GM12878 (cell line): ENCODE results near the gene FAM20A. TPM values are rescaled to one million over a fixed set of nuclear protein-coding genes. Genes with fewer than 3 reads are reported as not detected.
"Not testable (repeated sequence)": the region's sequence is repeated elsewhere in the genome, so short reads cannot be mapped to it uniquely, and the experiment has no call there.

ENCODE experiments used
- ATAC-seq: fragments of 200-7000 bp; cut with Tn5 transposase; 3 replicates; pipeline ENCODE4 v1.9.1; 2020; ENCODE audit warnings: mild to moderate bottlenecking, moderate library complexity
- BruUV-seq: library from RNA; stranded (reverse); fragments of 400-500 nt; replicated peaks from 2 replicates; lab custom pipeline; 2021; lab: Mats Ljungman, UMichigan
- CTCF ChIA-PET: fragments of 300-600 bp; sonication (Branson Sonifier 250); formaldehyde crosslinking; extraction: SDS; loops from one replicate; lab custom pipeline; 2021; ENCODE audit warnings: inconsistent platforms; lab: Yijun Ruan, JAX
- POLR2A ChIA-PET: fragments of 350-600 bp; formaldehyde crosslinking; extraction: SDS; loops from one replicate; lab custom pipeline; 2021; ENCODE audit warnings: inconsistent platforms; lab: Charles Lee
- RAD21 ChIA-PET: fragments of 300-600 bp; sonication (Branson Sonifier 250); formaldehyde crosslinking; loops from one replicate; lab custom pipeline; 2023; ENCODE audit warnings: antibody characterized with exemption; ENCODE audit not compliant: unreplicated experiment; lab: Charles Lee
- SMC1A ChIA-PET: fragments of 300-600 bp; sonication (Branson Sonifier 250); formaldehyde crosslinking; loops from one replicate; lab custom pipeline; 2023; ENCODE audit not compliant: unreplicated experiment, uncharacterized antibody; lab: Charles Lee
- DNase-seq: peaks from one replicate; pipeline ENCODE4 v3.0.0-alpha.2; 2011; ENCODE audit warnings: low read depth, low spot score
- FAIRE-seq: peaks from 3 replicates; lab custom pipeline; 2011; peaks lifted over from hg19 to GRCh38; lab: Jason Lieb, UNC
- H2AFZ ChIP-seq: 2 replicates; pipeline ENCODE4 v1.6.0; 2011; ENCODE audit warnings: low read depth, low read length, control low read depth; ENCODE audit not compliant: control insufficient read depth
- H3K27ac ChIP-seq: 2 replicates; pipeline ENCODE4 v1.5.1; 2011; ENCODE audit warnings: control low read depth; ENCODE audit not compliant: control insufficient read depth, insufficient read depth
- H3K27me3 ChIP-seq, 2 experiments: replicated peaks in 1 of 2; 2 replicates each; pipeline versions ENCODE4 v1.6.0 to v1.6.1; 2011; ENCODE audit warnings: low read length in 1 of 2; ENCODE audit not compliant: control insufficient read depth in 2 of 2, insufficient read depth in 2 of 2
- H3K36me3 ChIP-seq, 2 experiments: 2 replicates each; pipeline ENCODE4 v1.5.1; 2011; ENCODE audit warnings: low read length in 1 of 2; ENCODE audit not compliant: control insufficient read depth in 2 of 2, insufficient read depth in 2 of 2
- H3K4me1 ChIP-seq: 2 replicates; pipeline ENCODE4 v1.6.1; 2011; ENCODE audit warnings: mild to moderate bottlenecking, low read length, moderate library complexity, mixed read lengths; ENCODE audit not compliant: control insufficient read depth, insufficient read depth
- H3K4me2 ChIP-seq: 2 replicates; pipeline ENCODE4 v1.6.0; 2011; ENCODE audit warnings: control low read depth; ENCODE audit not compliant: control insufficient read depth, insufficient read depth
- H3K4me3 ChIP-seq: fragments of 200-600 bp; sonication (generic); 2 replicates; pipeline ENCODE4 v1.5.1; 2016
- H3K79me2 ChIP-seq: 2 replicates; pipeline ENCODE4 v1.6.0; 2011; ENCODE audit warnings: low read length; ENCODE audit not compliant: control insufficient read depth, insufficient read depth
- H3K9ac ChIP-seq: 2 replicates; pipeline ENCODE4 v1.8.0; 2011; ENCODE audit warnings: low read length, control low read depth, mixed read lengths; ENCODE audit not compliant: control insufficient read depth, insufficient read depth
- H3K9me3 ChIP-seq: replicated peaks from 3 replicates; pipeline ENCODE4 v1.5.1; 2011; ENCODE audit warnings: mild to moderate bottlenecking, low read length; ENCODE audit not compliant: control insufficient read depth, insufficient read depth
- H4K20me1 ChIP-seq: 2 replicates; pipeline ENCODE4 v1.6.0; 2011; ENCODE audit not compliant: control insufficient read depth, insufficient read depth
- TAF1 ChIP-seq: IDR thresholded peaks from 2 replicates; pipeline ENCODE4 v1.6.1; 2011; ENCODE audit warnings: mild to moderate bottlenecking, low read depth, low read length, borderline replicate concordance
- WGBS: methylation state at CpG from one replicate; pipeline ENCODE4 v1.1.6; 2016; ENCODE audit warnings: low lambda C conversion rate; ENCODE audit not compliant: insufficient replicate concordance, insufficient coverage; ENCODE audit errors: missing lambda C conversion rate; 5-methylcytosine and 5-hydroxymethylcytosine counted together
- in situ Hi-C: fragments of 300-500 bp; cut with MboI; formaldehyde crosslinking; loops from 9 replicates; pipeline ENCODE4 v1.14.3; 2018; ENCODE audit warnings: mixed read lengths
- intact Hi-C: fragments of 100-400 bp; cut with micrococcal nuclease; formaldehyde crosslinking; loops from one replicate; pipeline ENCODE4 v1.14.2; 2022; ENCODE audit not compliant: unreplicated experiment
- polyA plus RNA-seq, 11 experiments: library from polyadenylated mRNA; depleted of rRNA in 4 of 11; unstranded in 6 of 11; stranded (reverse) in 5 of 11; fragments of >200 nt; fragmentation: Nextera tagmentation in 4 of 11; fragmentation: Illumina TruSeq in 1 of 11; extraction: Ambion mirVana in 4 of 11; extraction: Trizol in 1 of 11; gene quantifications; 1 replicate in 1 of 11; 2 replicates in 10 of 11; pipeline versions ENCODE4 v1.2.1 to v1.2.3, GENCODE V29; 2011 to 2016; ENCODE audit warnings: inconsistent platforms in 2 of 11, missing spikeins in 2 of 11, low read depth in 1 of 11
- total RNA-seq, 4 experiments: library from RNA; depleted of rRNA in 3 of 4; stranded (reverse); fragments of >200 nt in 3 of 4; fragmentation: Illumina TruSeq in 1 of 4; extraction: Trizol in 1 of 4; gene quantifications; 2 replicates each; pipeline versions ENCODE4 v1.2.1 to v1.2.3, GENCODE V29; 2013 to 2021

FAM20A gene
- total and polyA plus RNA-seq, 10 of the 15 experiments (the other 5 are each of a cell fraction or from before 2014, with no cell fraction given) = 0.13 TPM; not detected in 9

GRCh38 chr17:68582867-68583266 lies 18.3 kb downstream of the FAM20A start:
- in situ Hi-C loops, H3K27ac ChIP-seq, H3K36me3 ChIP-seq, FAIRE-seq, ATAC-seq, H2AFZ ChIP-seq, H3K9ac ChIP-seq, DNase-seq, H4K20me1 ChIP-seq, intact Hi-C loops, H3K4me1 ChIP-seq, POLR2A ChIA-PET, H3K4me2 ChIP-seq, H3K27me3 ChIP-seq, CTCF ChIA-PET, SMC1A ChIA-PET, H3K4me3 ChIP-seq, H3K9me3 ChIP-seq, RAD21 ChIA-PET, H3K79me2 ChIP-seq, BruUV-seq: not testable (repeated sequence)
- WGBS = 30% methylated on average over 6 of the region's 6 CpGs

GRCh38 chr17:68581863-68582645 lies 19.1 kb downstream of the FAM20A start:
- Histone ChIP-seq H4K20me1 (no peaks in the 10 kb centered on the region), H3K9me3 (no peaks in the 10 kb centered on the region), H3K4me1 (no peaks in the 10 kb centered on the region), H3K36me3 (no peaks in the 10 kb centered on the region), H3K4me3 (no peak overlapping the region), H3K27me3 (no peaks in the 10 kb centered on the region), H3K27ac (no peak overlapping the region), H3K9ac (no peak overlapping the region), H2AFZ (no peak overlapping the region), H3K79me2 (no peaks in the 10 kb centered on the region), H3K4me2 (no peak overlapping the region)
- DNase-seq (no peak), FAIRE-seq (no peak), ATAC-seq (no peak)
- in situ Hi-C loops = no loop called here
- ChIA-PET CTCF (no interaction called here), POLR2A (no interaction called here), RAD21 (no interaction called here), SMC1A (no interaction called here)
- no peak for TF ChIP-seq TAF1
- no TSS peak for BruUV-seq
- WGBS = 57% methylated on average over 9 of the region's 9 CpGs
- intact Hi-C loops = no loop called here
